SK-N-SH treated with all-trans-retinoic acid at 6 μM for 48 hours (cell line): ENCODE data around the gene TAAR1.

Experiments
- ARNTL ChIP-seq: fragments of 450-650 bp; formaldehyde crosslinking; IDR thresholded peaks from 2 replicates; pipeline ENCODE4 v1.5.0; 2020; ENCODE audit warnings: low read depth, mild to moderate bottlenecking, moderate library complexity, borderline replicate concordance
- BACH2 ChIP-seq: fragments of 250-450 bp; sonication (Bioruptor Pico); IDR thresholded peaks from 2 replicates; pipeline ENCODE4 v1.9.0; 2021; ENCODE audit warnings: mild to moderate bottlenecking, borderline replicate concordance
- ISL1 ChIP-seq: fragments of 250-450 bp; sonication (Bioruptor Pico); IDR thresholded peaks from 2 replicates; pipeline ENCODE4 v2.1.2; 2022; ENCODE audit warnings: mild to moderate bottlenecking, moderate library complexity
- OSR1 ChIP-seq: fragments of 250-450 bp; sonication (Bioruptor Pico); IDR thresholded peaks from 2 replicates; pipeline ENCODE4 v1.8.0; 2022; ENCODE audit warnings: moderate library complexity, mild to moderate bottlenecking, inconsistent platforms
- PATZ1 ChIP-seq: fragments of 250-450 bp; sonication (Bioruptor Pico); IDR thresholded peaks from 2 replicates; pipeline ENCODE4 v1.8.0; 2020; ENCODE audit warnings: mild to moderate bottlenecking, moderate library complexity, borderline replicate concordance
- TCF4 ChIP-seq: fragments of 250-450 bp; sonication (Bioruptor Pico); IDR thresholded peaks from 2 replicates; pipeline ENCODE4 v1.8.0; 2021; ENCODE audit warnings: mild to moderate bottlenecking, moderate library complexity, borderline replicate concordance
- TOX ChIP-seq: fragments of 250-450 bp; sonication (Bioruptor Pico); IDR thresholded peaks from 2 replicates; pipeline ENCODE4 v1.8.0; 2021; ENCODE audit warnings: mild to moderate bottlenecking, moderate library complexity, borderline replicate concordance
- TSHZ2 ChIP-seq: fragments of 250-450 bp; sonication (Bioruptor Pico); IDR thresholded peaks from 2 replicates; pipeline ENCODE4 v1.5.0; 2020; ENCODE audit warnings: mild to moderate bottlenecking, moderate library complexity
- ZC3H10 ChIP-seq: fragments of 250-450 bp; sonication (Bioruptor Pico); IDR thresholded peaks from 2 replicates; pipeline ENCODE4 v1.5.1; 2021; ENCODE audit warnings: mild to moderate bottlenecking, moderate library complexity
- ZFP3 ChIP-seq: fragments of 250-450 bp; sonication (Bioruptor Pico); IDR thresholded peaks from 2 replicates; pipeline ENCODE4 v1.5.0; 2020; ENCODE audit warnings: mild to moderate bottlenecking, moderate library complexity
- ZFP30 ChIP-seq: fragments of 450-650 bp; formaldehyde crosslinking; IDR thresholded peaks from 2 replicates; pipeline ENCODE4 v1.5.0; 2022; ENCODE audit warnings: mild to moderate bottlenecking, moderate library complexity
- ZNF565 ChIP-seq: fragments of 450-650 bp; formaldehyde crosslinking; conservative IDR thresholded peaks from 2 replicates; pipeline ENCODE4 v1.5.0; 2020; ENCODE audit warnings: low read depth, mild to moderate bottlenecking, moderate library complexity
- ZNF70 ChIP-seq: fragments of 450-650 bp; formaldehyde crosslinking; IDR thresholded peaks from 2 replicates; pipeline ENCODE4 v1.5.0; 2020; ENCODE audit warnings: mild to moderate bottlenecking, moderate library complexity
- ZNF8 ChIP-seq: fragments of 450-650 bp; formaldehyde crosslinking; IDR thresholded peaks from 2 replicates; pipeline ENCODE4 v1.5.0; 2020; ENCODE audit warnings: mild to moderate bottlenecking, moderate library complexity

GRCh38 chr6:132624175-132624574 lies 34.8 kb downstream of the TAAR1 start, which contains the start of gene TAAR2:
- TF ChIP-seq ARNTL (CRISPR knock-in tag), result no peak
- no peak for TF ChIP-seq ZNF8 (CRISPR knock-in tag)
- no peak for TF ChIP-seq TOX
- TF ChIP-seq ISL1 (CRISPR knock-in tag), result no peak
- no peak for TF ChIP-seq ZC3H10
- no peak for TF ChIP-seq PATZ1 (CRISPR knock-in tag)
- no peak for TF ChIP-seq ZNF565 (CRISPR knock-in tag)
- no peak for TF ChIP-seq TCF4 (CRISPR knock-in tag)
- TF ChIP-seq ZFP30 (CRISPR knock-in tag), result no peak
- TF ChIP-seq ZNF70 (CRISPR knock-in tag), result no peak
- no peak for TF ChIP-seq OSR1
- TF ChIP-seq BACH2 (CRISPR knock-in tag), result no peak
- no peak for TF ChIP-seq ZFP3 (CRISPR knock-in tag)
- TF ChIP-seq TSHZ2 (CRISPR knock-in tag), result no peak
